ENCODE results near the gene GCFC2. TPM values are rescaled to one million over a fixed set of nuclear protein-coding genes. Genes with fewer than 3 reads are reported as not detected.

The GCFC2 gene
- total and polyA plus RNA-seq, 2 of the 13 experiments (the other 11 are each of a cell fraction or from before 2014, with no cell fraction given), result 26.8 to 49.0 TPM

- TF ChIP-seq PRDM10 (CRISPR knock-in tag; IDR thresholded peaks at IDR 0.05; ENCODE audit: low read depth), result peak; percentile 54; the same call in 1 of the 2 replicates
- 0 out of 2 replicates have a peak, but pooled peaks have one; percentile 23 for TF ChIP-seq ZNF224 (CRISPR knock-in tag; IDR thresholded peaks at IDR 0.05)
- peak; percentile 92; the same call in 1 of the 2 replicates for TF ChIP-seq ZNF232 (CRISPR knock-in tag; IDR thresholded peaks at IDR 0.05; ENCODE audit: borderline replicate concordance)
- peak; percentile 88 for TF ChIP-seq POLR2G (IDR thresholded peaks at IDR 0.05; ENCODE audit: low read depth, low read length)
- TF ChIP-seq STAT6 (CRISPR knock-in tag; IDR thresholded peaks at IDR 0.05; ENCODE audit: borderline replicate concordance), result peak; percentile 43; the same call in 1 of the 2 replicates
- TF ChIP-seq SIX1 (CRISPR knock-in tag; IDR thresholded peaks at IDR 0.05; ENCODE audit: borderline replicate concordance), result peak; percentile 51; the same call in 1 of the 2 replicates
- TF ChIP-seq ATF1 (CRISPR knock-in tag; IDR thresholded peaks at IDR 0.05), result peak; percentile 82
- TF ChIP-seq, protein P1, sequence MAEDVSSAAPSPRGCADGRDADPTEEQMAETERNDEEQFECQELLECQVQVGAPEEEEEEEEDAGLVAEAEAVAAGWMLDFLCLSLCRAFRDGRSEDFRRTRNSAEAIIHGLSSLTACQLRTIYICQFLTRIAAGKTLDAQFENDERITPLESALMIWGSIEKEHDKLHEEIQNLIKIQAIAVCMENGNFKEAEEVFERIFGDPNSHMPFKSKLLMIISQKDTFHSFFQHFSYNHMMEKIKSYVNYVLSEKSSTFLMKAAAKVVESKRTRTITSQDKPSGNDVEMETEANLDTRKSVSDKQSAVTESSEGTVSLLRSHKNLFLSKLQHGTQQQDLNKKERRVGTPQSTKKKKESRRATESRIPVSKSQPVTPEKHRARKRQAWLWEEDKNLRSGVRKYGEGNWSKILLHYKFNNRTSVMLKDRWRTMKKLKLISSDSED (CRISPR knock-in tag; IDR thresholded peaks at IDR 0.05), result no peak; the same call in 1 of the 2 replicates
- TF ChIP-seq, protein P2, sequence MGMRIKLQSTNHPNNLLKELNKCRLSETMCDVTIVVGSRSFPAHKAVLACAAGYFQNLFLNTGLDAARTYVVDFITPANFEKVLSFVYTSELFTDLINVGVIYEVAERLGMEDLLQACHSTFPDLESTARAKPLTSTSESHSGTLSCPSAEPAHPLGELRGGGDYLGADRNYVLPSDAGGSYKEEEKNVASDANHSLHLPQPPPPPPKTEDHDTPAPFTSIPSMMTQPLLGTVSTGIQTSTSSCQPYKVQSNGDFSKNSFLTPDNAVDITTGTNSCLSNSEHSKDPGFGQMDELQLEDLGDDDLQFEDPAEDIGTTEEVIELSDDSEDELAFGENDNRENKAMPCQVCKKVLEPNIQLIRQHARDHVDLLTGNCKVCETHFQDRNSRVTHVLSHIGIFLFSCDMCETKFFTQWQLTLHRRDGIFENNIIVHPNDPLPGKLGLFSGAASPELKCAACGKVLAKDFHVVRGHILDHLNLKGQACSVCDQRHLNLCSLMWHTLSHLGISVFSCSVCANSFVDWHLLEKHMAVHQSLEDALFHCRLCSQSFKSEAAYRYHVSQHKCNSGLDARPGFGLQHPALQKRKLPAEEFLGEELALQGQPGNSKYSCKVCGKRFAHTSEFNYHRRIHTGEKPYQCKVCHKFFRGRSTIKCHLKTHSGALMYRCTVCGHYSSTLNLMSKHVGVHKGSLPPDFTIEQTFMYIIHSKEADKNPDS (CRISPR knock-in tag; IDR thresholded peaks at IDR 0.05), result no peak
- TF ChIP-seq SMYD3 (CRISPR knock-in tag; IDR thresholded peaks at IDR 0.05), result peak; percentile 38; the same call in 1 of the 2 replicates
- TF ChIP-seq, protein P3, sequence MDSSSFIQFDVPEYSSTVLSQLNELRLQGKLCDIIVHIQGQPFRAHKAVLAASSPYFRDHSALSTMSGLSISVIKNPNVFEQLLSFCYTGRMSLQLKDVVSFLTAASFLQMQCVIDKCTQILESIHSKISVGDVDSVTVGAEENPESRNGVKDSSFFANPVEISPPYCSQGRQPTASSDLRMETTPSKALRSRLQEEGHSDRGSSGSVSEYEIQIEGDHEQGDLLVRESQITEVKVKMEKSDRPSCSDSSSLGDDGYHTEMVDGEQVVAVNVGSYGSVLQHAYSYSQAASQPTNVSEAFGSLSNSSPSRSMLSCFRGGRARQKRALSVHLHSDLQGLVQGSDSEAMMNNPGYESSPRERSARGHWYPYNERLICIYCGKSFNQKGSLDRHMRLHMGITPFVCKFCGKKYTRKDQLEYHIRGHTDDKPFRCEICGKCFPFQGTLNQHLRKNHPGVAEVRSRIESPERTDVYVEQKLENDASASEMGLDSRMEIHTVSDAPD (CRISPR knock-in tag; IDR thresholded peaks at IDR 0.05), result no peak
- TF ChIP-seq ZNF839 (CRISPR knock-in tag; IDR thresholded peaks at IDR 0.05; ENCODE audit: borderline replicate concordance), result 0 out of 2 replicates have a peak, but pooled peaks have one; percentile 4
- TF ChIP-seq, protein P4, sequence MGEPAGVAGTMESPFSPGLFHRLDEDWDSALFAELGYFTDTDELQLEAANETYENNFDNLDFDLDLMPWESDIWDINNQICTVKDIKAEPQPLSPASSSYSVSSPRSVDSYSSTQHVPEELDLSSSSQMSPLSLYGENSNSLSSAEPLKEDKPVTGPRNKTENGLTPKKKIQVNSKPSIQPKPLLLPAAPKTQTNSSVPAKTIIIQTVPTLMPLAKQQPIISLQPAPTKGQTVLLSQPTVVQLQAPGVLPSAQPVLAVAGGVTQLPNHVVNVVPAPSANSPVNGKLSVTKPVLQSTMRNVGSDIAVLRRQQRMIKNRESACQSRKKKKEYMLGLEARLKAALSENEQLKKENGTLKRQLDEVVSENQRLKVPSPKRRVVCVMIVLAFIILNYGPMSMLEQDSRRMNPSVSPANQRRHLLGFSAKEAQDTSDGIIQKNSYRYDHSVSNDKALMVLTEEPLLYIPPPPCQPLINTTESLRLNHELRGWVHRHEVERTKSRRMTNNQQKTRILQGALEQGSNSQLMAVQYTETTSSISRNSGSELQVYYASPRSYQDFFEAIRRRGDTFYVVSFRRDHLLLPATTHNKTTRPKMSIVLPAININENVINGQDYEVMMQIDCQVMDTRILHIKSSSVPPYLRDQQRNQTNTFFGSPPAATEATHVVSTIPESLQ (CRISPR knock-in tag; conservative IDR thresholded peaks at IDR 0.05), result no peak; the same call in 1 of the 2 replicates
These were observed 63.9 kb downstream of the GCFC2 start, which contains the start of gene MRPL19 (continued) for GRCh38 chr2:75646583-75647425.
